Right cardiac atrium (tissue), 5 donors: Measurements from ENCODE around the gene C11orf86. TPM values are rescaled to one million over a fixed set of nuclear protein-coding genes. Genes with fewer than 3 reads are reported as not detected.
"Not testable (repeated sequence)": the region's sequence is repeated elsewhere in the genome, so short reads cannot be mapped to it uniquely, and the experiment has no call there.

Experiments used
- ATAC-seq, 2 donors: fragments of 200-7000 bp; cut with Tn5 transposase; one replicate each; pipeline versions ENCODE4 v1.8.0 to v1.9.1; 2020; ENCODE audit warnings: moderate library complexity in 2 of 2, mild to moderate bottlenecking in 1 of 2
- DNase-seq, 3 donors: peaks; one replicate each; pipeline ENCODE4 v3.0.0-alpha.2; 2020
- H3K27ac ChIP-seq: one replicate; pipeline ENCODE4 v1.5.1; 2013; ENCODE audit warnings: mild to moderate bottlenecking, low read length, control low read depth, moderate library complexity
- H3K27me3 ChIP-seq: one replicate; pipeline ENCODE4 v1.6.1; 2013; ENCODE audit not compliant: control insufficient read depth, insufficient read depth
- H3K4me1 ChIP-seq: one replicate; pipeline ENCODE4 v1.6.1; 2013; ENCODE audit warnings: low read length; ENCODE audit not compliant: control insufficient read depth, insufficient read depth
- H3K4me3 ChIP-seq: one replicate; pipeline ENCODE4 v1.5.1; 2013; ENCODE audit warnings: low read length, control low read depth
- H3K9me3 ChIP-seq: one replicate; pipeline ENCODE4 v1.6.1; 2013; ENCODE audit warnings: low read length; ENCODE audit not compliant: control insufficient read depth
- WGBS: extraction: QIAGEN DNeasy Blood & Tissue Kit; methylation state at CpG from one replicate; pipeline ENCODE4 v1.1.7; 2013; 5-methylcytosine and 5-hydroxymethylcytosine counted together
- intact Hi-C, 4 donors: fragments of 100-400 bp; cut with DNase I; formaldehyde crosslinking; loops; one replicate each; pipeline versions ENCODE4 v1.11.0 to v1.14.0; 2022 to 2023
- polyA plus RNA-seq: library from polyadenylated mRNA; stranded (reverse); fragments of 200-250 nt; gene quantifications from one replicate; pipeline ENCODE4 v1.2.3, GENCODE V29; 2013
- total RNA-seq, 4 donors: library from RNA; stranded (reverse); fragmentation: NEBNext Ultra II Directional; extraction: Animal tissue kit (Norgen Biotek cat#: 25700); gene quantifications; one replicate each; pipeline ENCODE4 v1.2.1, GENCODE V29; 2021
- donor health status: healthy with polysubstance abuse.
- donor health status: DM: no; HTN: yes; CAD: no.
- donor health status: DM: no; HTN: no; CAD: no.
- donor health status: DM: no; HTN: yes; CAD: no; lungs with severe emphysema.
- donor health status: DM: yes; HTN: yes; CAD: no.

The C11orf86 gene
- total and polyA plus RNA-seq, 5 donors: not detected

DNA sequence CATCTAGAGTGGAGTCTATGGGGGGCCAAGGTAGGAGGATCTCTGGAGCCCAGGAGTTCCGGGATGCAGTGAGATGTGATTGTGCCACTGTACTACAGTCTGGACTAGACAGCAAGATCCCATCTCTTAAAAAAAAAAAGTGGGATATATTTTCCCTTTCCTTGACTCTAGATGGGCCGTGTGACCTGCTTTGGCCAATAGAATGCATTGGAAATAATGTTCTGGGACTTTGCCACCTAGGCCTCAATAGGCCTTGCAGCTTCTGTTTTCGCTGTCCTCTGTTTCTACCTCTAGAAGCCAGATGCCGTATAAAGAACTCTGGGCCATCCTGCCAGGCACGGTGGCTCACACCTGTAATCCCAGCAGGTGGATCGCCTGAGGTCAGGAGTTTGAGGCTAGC, 3.6 kb downstream of the C11orf86 start:
- no peaks in the 10 kb centered on the region for H3K27me3 ChIP-seq
- no peak overlapping the region for H3K4me3 ChIP-seq
- WGBS: 94% methylated on average over 6 of the region's 6 CpGs
- intact Hi-C loops: no loop called here
- ATAC-seq: no peak
- no peak for DNase-seq
- H3K4me1 ChIP-seq: no peaks in the 10 kb centered on the region
- no peaks in the 10 kb centered on the region for H3K9me3 ChIP-seq
- no peak overlapping the region for H3K27ac ChIP-seq

GRCh38 chr11:66979336-66979980, 4.4 kb downstream of the C11orf86 start:
- 94% methylated on average over 2 of the region's 2 CpGs for WGBS

DNA sequence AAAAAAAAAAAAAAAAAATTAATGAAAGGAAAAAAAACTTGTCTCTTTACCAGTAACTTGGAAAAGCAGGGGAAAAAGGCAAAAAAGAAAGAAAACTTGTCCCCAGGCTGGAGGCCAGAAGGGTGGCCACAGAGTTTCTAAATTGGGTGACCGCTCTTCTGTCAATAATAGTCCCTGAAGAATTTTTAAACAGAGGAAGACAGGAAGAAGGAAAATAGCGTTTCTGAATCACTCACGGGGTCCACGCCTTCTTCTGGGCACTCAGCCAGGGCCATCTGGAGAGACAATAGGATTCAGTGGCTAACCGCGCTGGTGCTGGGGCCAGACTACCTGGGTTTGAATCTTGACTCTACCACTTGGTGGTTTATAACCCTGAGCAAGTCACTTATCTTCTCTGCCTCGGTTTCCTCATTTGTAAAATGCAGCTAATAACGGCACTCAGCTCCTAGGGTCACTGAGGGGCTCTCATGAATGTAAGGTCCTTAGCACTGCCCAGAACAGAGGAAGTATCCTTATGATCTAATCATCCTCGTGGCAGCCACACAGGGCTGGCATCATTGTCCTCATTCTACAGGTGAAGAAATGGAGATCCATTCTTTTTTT, 7.0 kb downstream of the C11orf86 start:
- intact Hi-C loops: no loop called here
- no peak overlapping the region for H3K27ac ChIP-seq
- peak; percentile 46 to 78 for ATAC-seq

More at GRCh38 chr11:66979336-66979980, 4.4 kb downstream of the C11orf86 start:
- intact Hi-C loops: no loop called here
- Histone ChIP-seq H3K27me3 (no peaks in the 10 kb centered on the region), H3K27ac (no peak overlapping the region), H3K4me1 (no peaks in the 10 kb centered on the region), H3K9me3 (no peaks in the 10 kb centered on the region), H3K4me3 (no peak overlapping the region)
- no peak for ATAC-seq
- no peak for DNase-seq

GRCh38 chr11:66983275-66983924, 8.3 kb downstream of the C11orf86 start:
- Histone ChIP-seq H3K9me3 (no peaks in the 10 kb centered on the region), H3K4me3 (no peak overlapping the region), H3K4me1 (no peaks in the 10 kb centered on the region), H3K27ac (no peak overlapping the region), H3K27me3 (no peaks in the 10 kb centered on the region)
- intact Hi-C loops: no loop called here
- 90% methylated on average over 5 of the region's 5 CpGs for WGBS
- ATAC-seq: no peak
- no peak for DNase-seq

More for the DNA sequence above, 7.0 kb downstream of the C11orf86 start:
- Histone ChIP-seq H3K9me3 (no peaks in the 10 kb centered on the region), H3K4me1 (no peaks in the 10 kb centered on the region), H3K27me3 (no peaks in the 10 kb centered on the region), H3K4me3 (no peak overlapping the region)
- 18% methylated on average over 9 of the region's 9 CpGs for WGBS
- peak; percentile 89 to 93 (median 90) for DNase-seq

GRCh38 chr11:66985508-66986177, 10.5 kb downstream of the C11orf86 start:
- 71% methylated on average over 8 of the region's 8 CpGs for WGBS
- Histone ChIP-seq H3K4me3 (no peak overlapping the region), H3K4me1 (no peaks in the 10 kb centered on the region), H3K27me3 (no peaks in the 10 kb centered on the region), H3K9me3 (no peaks in the 10 kb centered on the region), H3K27ac (no peak overlapping the region)
- peak; percentile 51 to 83 for ATAC-seq
- DNase-seq: peak in 2 of 3 donors; percentile 62 to 72
- intact Hi-C loops: no loop called here

DNA sequence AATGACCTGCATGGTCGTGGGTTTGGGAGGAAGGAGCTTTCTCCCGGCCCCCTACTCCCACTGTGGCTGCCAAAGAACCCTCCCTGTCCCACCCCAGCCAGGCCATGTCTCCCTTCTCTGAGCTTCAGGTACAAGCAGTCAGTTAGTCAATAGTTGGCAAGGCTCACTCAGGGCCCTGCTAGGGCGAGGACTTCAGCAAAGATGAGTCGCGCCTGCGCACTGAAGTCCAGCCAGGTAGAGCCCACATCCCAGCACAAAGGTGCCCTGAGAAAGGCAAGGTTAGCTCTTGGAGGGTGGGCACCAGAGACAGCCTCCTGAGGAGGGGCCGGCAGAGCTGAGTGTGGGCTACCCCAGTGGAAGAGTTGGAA, 11.1 kb downstream of the C11orf86 start:
- intact Hi-C loops: no loop called here

DNA sequence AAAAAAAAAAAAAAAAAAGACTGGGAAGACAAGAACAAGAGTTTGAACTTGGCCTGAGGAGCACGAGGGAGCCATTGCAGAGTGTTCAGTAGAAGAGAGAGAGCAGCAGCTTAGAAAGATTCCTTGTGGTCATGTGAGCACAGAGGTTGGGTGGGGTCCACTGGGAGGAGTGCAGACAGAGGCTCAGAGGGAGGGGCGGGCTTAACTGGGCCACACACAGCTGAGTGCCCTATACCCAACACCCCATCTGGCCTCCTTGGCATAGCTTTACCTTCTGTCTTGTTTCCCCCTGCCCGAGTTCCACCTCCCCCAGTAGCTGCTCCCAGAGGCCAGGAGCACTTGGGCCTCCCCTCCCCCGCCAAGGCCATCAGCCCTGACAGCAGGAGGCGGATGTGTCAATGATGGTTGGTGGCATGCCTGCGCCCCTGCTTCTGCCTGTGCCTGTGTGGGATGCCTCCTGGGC, 12.1 kb downstream of the C11orf86 start:
- Histone ChIP-seq H3K27ac (no peak overlapping the region), H3K4me1 (no peaks in the 10 kb centered on the region), H3K27me3 (no peaks in the 10 kb centered on the region), H3K4me3 (no peak overlapping the region), H3K9me3 (no peaks in the 10 kb centered on the region)
- ATAC-seq (peak in 1 of 2 donors; percentile 40), DNase-seq (peak in 2 of 3 donors; percentile 56 to 67)
- WGBS: 79% methylated on average over 6 of the region's 6 CpGs
- intact Hi-C loops: no loop called here

More for the DNA sequence above, 11.1 kb downstream of the C11orf86 start:
- Histone ChIP-seq H3K27me3 (no peaks in the 10 kb centered on the region), H3K4me1 (no peaks in the 10 kb centered on the region), H3K27ac (no peak overlapping the region), H3K9me3 (no peaks in the 10 kb centered on the region), H3K4me3 (no peak overlapping the region)
- WGBS: 91% methylated on average over 7 of the region's 7 CpGs
- DNase-seq: no peak
- ATAC-seq: no peak

DNA sequence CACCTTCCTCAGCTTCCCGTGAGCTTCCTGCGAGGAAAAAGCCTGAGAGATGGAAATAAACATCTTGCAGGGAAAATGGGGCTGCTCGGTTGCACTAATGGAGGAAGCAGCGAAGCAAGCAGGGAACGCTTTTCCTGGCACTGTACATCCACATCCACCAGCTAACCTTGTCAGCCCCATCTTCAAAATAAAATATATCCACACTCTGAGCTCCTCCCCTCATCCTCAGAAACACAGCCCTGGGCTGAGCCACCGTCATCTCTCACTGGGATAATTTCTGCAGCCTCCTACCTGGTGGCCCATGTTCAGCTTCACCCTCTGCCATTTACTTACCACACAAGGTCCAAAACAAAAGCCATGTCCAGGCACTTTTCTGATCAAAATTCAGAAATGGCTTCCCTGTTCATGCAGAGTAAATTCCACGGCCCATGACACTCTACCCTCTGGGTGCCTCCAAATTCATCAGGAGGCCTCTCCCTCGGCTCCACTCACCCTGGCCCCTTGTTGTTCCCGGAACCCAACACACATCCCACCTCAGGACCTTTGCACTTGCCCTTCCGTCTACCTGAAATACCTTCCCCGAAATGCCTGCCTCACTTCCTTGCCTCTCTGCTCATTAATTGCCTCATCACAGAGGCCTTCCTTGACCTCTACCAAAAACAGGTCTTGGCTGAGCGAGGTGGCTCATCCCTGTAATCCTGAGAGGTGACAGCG, 13.0 kb downstream of the C11orf86 start:
- H3K27me3 ChIP-seq: no peaks in the 10 kb centered on the region
- no peak overlapping the region for H3K4me3 ChIP-seq
- no peaks in the 10 kb centered on the region for H3K4me1 ChIP-seq
- DNase-seq (no peak), ATAC-seq (no peak)
- intact Hi-C loops: no loop called here
- no peak overlapping the region for H3K27ac ChIP-seq
- 81% methylated on average over 13 of the region's 13 CpGs for WGBS
- H3K9me3 ChIP-seq: no peaks in the 10 kb centered on the region

DNA sequence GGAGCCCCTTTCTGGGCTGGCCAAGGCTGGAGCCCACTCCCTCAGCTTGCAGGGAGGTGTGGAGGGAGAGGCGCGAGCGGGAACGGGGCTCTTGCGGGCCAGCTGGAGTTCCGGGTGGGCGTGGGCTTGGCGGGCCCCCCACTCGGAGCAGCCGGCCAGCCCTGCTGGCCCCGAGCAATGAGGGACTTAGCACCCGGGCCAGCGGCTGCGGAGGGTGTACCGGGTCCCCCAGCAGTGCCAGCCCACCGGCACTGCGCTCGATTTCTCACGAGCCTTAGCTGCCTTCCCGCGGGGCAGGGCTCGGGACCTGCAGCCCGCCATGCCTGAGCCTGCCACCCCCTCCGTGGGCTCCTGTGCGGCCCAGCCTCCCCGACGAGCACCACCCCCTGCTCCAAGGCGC, 13.6 kb downstream of the C11orf86 start:
- 96% methylated on average over 28 of the region's 28 CpGs for WGBS
- ATAC-seq, H3K27me3 ChIP-seq, H3K4me1 ChIP-seq, intact Hi-C loops, H3K9me3 ChIP-seq, H3K27ac ChIP-seq, H3K4me3 ChIP-seq, DNase-seq: not testable (repeated sequence)

DNA sequence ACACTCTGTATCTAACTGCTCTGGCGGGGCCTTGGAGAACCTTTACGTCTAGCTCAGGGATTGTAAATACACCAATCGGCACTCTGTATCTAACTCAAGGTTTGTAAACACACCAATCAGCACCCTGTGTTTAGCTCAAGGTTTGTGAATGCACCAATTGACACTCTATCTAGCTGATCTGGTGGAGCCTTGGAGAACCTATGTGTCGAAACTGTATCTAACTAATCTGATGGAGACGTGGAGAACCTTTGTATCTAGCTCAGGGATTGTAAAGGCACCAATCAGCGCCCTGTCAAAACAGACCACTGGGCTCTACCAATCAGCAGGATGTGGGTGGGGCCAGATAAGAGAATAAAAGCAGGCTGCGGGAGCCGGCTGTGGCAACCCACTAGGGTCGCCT, 14.3 kb downstream of the C11orf86 start:
- H3K4me1 ChIP-seq, DNase-seq, H3K27me3 ChIP-seq, H3K27ac ChIP-seq, H3K4me3 ChIP-seq, H3K9me3 ChIP-seq, intact Hi-C loops, ATAC-seq: not testable (repeated sequence)
- WGBS: 73% methylated on average over 9 of the region's 9 CpGs
